Stomach (tissue), 4 donors: ENCODE measurements around the gene LRP1B.
"Not testable (repeated sequence)": the region's sequence is repeated elsewhere in the genome, so short reads cannot be mapped to it uniquely, and the experiment has no call there.

ENCODE experiments used
- EP300 ChIP-seq: sonication (generic); formaldehyde crosslinking; IDR thresholded peaks from one replicate; pipeline ENCODE4 v1.6.1; 2017; ENCODE audit warnings: antibody characterized with exemption
- POLR2A ChIP-seq, 4 donors: fragments of 450-650 bp; IDR thresholded peaks; one replicate each; pipeline ENCODE4 v1.6.1; 2016; ENCODE audit warnings: antibody characterized with exemption in 4 of 4, control low read depth in 2 of 4, mild to moderate bottlenecking in 1 of 4, moderate library complexity in 1 of 4
- TF ChIP-seq, protein P1 (sequence below), 7 experiments: fragments of 450-650 bp in 4 of 7; fragments of 200-600 bp in 3 of 7; sonication (generic) in 3 of 7; IDR thresholded peaks; one replicate each; pipeline ENCODE4 v1.5.1; 2016 to 2019; ENCODE audit warnings: antibody characterized with exemption in 7 of 7, control low read depth in 2 of 7, mild to moderate bottlenecking in 1 of 7

GRCh38 chr2:140964324-140964723, 1166.5 kb downstream of the LRP1B start:
- TF ChIP-seq, protein P1, sequence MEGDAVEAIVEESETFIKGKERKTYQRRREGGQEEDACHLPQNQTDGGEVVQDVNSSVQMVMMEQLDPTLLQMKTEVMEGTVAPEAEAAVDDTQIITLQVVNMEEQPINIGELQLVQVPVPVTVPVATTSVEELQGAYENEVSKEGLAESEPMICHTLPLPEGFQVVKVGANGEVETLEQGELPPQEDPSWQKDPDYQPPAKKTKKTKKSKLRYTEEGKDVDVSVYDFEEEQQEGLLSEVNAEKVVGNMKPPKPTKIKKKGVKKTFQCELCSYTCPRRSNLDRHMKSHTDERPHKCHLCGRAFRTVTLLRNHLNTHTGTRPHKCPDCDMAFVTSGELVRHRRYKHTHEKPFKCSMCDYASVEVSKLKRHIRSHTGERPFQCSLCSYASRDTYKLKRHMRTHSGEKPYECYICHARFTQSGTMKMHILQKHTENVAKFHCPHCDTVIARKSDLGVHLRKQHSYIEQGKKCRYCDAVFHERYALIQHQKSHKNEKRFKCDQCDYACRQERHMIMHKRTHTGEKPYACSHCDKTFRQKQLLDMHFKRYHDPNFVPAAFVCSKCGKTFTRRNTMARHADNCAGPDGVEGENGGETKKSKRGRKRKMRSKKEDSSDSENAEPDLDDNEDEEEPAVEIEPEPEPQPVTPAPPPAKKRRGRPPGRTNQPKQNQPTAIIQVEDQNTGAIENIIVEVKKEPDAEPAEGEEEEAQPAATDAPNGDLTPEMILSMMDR (IDR thresholded peaks at IDR 0.05), result not testable (repeated sequence)
- TF ChIP-seq POLR2A (IDR thresholded peaks at IDR 0.05); EP300: not testable (repeated sequence)
